HG02678 (cell line): ENCODE results near the gene OBP2A.
"Not testable (repeated sequence)": the region's sequence is repeated elsewhere in the genome, so short reads cannot be mapped to it uniquely, and the experiment has no call there.

Experiments used
- ATAC-seq: cut with Tn5 transposase; IDR thresholded peaks from one replicate; pipeline ENCODE4 v1.9.1; 2021; ENCODE audit warnings: mild to moderate bottlenecking, moderate library complexity; ENCODE audit not compliant: unreplicated experiment

The OBP2A gene, protein sequence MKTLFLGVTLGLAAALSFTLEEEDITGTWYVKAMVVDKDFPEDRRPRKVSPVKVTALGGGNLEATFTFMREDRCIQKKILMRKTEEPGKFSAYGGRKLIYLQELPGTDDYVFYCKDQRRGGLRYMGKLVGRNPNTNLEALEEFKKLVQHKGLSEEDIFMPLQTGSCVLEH

DNA sequence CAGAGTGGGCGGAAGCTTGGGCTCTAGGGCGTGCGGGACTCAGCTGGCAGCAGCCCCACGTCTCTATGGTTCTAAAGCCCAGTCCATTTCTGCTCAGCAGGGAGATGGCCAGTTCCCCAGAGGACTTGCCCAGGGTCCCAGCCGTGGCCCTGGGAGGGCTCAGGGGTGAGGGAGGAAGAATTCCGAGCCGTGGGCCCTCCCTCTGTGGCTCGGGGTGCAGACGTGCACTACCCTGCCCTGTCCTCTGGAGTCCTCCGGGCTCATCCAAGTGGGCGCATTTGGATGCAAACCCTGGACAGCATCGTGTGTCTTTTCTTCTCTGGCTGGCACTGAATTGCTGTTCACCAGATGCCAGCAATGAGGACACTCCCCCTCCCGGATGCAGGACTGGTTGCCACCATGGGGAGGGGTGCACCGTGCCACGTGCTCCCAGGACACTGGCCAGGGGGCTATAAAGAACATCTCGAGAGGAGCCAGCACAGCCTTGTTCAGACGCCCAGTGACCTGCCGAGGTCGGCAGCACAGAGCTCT is at the start of gene OBP2A:
TSS of gene OBP2A (plus strand) at position 481 of the 531 bp plus-strand sequence. CDS start 55 bp downstream, outside the sequence.
- not testable (repeated sequence) for ATAC-seq

DNA sequence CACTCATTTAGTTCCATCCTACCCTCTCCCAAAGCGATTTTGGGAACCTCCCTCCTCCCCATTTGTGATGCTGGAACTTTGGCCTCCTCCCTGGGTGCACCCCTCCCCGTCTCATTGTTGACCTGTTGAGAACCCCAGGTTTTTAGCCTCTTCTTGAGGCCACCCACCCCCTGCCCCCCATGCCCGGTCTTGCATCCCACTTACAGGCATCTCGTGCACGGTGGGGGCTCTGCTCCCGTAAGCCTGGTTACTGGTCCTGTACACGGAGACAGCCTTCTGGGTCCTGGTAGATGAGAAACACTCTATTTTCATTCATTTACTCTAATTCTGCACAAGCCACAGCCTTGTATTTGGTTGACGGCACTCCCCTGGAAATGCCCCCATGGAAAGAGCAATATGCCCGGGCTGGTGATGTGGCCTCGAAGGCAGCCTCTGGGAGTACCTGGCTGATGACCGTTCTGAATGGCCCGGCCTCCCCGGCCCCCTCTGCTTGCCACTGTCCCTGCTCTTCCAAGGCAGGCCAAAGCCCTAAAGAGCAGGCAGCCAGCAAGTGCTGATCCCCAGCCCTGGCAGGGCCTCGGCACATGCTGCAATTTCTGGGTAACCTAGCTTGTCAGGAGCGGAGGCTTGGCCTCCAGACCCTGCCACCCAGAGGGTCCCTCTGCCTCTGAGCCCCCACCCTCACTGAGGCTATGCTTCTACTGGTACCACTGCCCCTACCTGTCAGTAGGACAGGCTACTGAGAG is 47.4 kb upstream of the OBP2A start:
- ATAC-seq: no peak

DNA sequence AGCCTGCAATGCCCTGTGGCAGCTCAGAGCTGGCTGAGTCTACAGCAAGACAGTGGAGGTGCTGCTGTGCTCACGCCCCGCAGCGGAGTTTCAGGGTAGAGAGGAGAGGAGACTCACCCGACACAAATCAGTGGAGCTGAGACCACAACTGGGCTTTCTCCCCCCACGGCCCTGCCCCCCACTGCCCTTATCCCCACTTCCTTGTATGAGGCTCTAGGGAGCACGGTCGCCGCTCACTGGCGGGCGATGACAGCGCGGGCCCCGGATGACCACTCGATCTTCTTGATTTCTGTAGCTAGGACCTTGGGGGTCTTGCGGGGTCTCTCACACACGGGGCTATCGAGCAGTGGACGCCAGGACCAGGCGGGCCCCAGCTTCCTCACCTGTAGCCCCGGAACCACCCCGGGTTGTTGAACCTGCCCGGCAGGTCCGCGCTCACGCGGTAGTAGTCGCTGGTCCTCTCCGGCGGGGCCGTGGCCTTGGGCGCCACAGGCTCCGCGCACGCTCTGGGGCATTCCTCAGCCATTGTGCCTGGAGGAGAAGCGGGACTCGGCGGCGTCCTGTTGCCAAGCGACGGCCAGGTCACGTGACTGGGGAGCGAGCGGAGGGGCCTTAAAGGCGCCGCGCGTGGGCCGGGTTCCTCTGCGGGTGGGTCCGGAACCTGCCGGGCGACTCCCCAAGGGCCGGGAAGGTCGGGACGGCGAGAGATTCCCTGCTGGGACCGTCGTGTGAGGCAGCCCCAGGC is 46.4 kb upstream of the OBP2A start:
- peak; percentile 56 for ATAC-seq

DNA sequence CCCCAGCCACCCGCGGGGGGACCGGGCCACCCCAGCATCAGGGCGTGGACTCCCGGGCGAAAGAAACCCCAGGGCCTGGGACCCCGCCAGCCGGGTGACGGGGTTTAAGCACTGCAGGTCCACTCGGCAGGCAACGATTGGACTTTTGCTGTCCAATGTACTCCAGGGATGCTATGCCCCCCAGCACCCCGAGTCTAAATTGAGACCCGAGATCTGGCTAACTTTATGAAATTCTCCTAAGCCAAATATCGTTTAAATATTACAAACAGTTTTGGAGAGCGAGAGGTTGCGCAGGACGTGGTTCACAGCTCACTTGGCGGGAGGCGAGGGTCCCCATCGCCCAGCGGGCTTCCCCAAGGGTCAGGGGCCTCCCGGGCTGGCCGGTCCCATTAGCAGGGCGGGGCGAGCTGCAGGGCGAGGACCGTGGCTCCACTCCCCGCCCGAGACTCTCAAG is 45.8 kb upstream of the OBP2A start:
- peak; percentile 3 for ATAC-seq

DNA sequence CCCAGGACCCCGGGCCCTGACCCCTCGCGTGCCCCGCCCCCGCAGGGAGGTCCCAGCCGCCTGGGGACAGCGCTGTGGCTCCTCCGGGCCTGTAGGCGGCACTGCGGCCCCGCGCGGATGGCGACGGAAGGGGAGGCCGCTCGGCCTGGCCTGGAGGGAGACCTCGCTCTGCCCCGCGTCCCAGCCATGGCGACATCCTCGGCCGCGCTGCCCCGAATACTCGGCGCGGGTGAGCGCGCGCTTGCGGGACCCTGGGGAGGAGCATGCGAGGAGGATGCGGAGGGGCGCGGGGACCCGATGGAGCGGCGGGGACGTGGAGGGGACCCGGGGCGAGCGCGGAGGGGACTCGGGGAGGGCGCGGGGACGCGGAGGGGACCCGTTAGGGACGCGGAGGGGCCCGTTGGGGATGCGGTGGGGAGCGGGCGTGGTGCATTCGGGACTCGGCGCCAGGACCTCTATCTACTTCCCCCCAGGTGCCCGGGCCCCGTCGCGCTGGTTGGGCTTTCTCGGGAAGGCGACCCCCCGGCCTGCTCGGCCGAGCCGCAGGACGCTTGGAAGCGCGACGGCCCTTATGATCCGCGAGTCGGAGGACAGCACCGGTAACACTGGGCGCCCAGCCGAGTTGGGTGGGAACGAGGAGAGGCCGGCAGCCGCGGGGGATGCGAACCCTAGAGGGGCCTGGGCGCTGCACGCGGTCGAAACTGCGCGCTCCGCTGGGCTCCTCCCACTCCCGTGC is 45.2 kb upstream of the OBP2A start, which contains the start of gene MRPS2:
TSS of gene MRPS2 (plus strand) at position 158 of the 736 bp plus-strand sequence. CDS start at position 187, 29 bp downstream.
- ATAC-seq: peak; percentile 87

DNA sequence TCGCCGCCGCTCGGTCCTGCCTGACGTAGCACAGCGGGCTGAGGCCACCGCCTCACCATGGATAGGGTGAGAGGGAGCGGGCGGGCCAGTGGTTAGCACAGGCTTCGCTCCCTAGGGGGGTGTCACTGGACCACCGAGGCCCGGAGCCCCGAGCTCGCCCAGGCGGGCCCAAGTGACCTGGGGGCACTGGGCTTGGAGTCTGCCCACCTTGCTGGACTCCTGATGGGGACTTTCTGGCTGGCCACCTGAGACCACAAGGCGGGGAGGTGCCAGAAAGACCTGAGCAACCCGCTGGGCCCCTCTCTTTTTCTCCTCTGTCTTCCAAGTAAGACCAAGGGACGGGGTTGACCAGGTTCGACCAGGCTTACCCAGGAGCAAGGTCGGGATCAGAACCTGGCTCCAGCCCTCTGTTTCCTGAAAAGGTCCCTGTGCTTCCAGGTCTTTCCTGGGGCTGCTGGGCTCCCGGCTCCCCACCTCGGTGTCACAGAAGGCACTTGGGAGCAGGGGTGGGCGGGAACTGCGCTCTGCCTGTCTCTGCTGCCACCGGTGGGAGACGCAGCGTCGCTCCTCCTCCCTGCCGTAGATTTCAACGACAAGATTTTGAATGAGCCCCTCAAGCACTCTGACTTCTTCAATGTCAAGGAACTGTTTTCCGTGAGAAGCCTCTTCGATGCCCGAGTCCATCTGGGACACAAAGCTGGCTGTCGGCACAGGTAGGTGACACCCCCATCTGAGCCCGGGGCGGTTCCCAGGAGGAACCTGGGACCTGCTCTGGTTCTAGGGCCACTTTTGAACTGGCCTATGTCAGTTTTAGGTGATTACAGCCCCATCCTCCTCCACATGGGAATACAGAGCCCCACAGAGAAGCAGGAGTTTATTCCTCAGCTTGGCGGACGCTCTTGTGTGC is 44.4 kb upstream of the OBP2A start:
- no peak for ATAC-seq

DNA sequence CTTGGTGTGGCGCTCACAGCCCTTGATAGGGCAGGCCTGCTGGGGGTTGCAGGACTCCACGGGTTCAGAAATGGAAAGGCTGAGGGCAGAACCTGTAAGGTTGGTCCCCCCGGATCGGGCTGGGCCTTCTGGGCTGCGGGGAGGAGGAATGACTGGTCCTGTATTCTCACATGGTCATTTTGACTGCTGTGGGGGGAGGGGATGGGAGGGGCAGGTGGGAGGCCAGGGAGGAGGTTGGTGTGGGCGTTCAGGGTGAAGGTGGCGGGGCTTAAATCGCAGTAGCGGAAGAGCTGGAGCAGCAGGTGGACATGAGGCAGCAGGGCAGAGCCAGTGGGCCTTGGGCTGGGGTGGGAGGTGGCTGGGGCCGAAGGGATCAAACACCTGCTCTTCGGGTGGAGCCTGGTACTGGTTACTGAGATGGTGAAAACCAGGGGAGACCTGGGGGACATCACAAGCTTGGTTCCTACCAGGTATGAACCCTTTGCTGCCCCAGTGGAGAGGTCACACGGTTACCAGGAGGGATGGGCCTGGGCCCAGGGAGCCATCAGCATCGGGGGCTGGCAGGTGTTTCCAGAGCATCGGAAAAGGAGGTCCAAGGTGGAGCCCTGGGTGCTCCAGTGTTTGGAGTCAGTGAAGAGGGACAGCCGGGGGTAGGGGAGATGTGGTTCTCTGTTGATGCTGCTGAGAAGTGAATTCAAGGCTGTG is 43.6 kb upstream of the OBP2A start:
- no peak for ATAC-seq

DNA sequence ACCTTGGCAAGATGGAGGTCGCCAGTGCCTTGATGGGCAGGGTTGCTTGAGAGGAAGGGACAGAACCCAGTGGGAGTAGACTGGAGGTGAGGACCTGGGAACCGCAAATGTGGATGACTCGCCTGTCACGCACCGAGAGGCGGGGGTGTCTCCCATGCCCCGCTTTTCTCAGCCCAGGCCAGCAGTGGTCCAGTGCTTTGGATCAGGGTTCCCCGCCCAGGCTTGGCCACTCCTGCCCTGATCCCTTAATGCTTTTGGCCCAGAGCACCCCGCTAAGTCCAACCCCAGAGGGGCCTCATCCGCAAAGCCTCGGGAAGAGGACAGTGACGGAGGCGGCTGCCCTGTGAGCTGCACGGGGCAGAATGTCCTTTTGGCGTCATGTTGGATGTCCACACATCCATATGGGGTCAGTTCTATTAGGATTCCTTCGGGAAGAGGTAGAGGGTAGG is 43.0 kb upstream of the OBP2A start:
- no peak for ATAC-seq

DNA sequence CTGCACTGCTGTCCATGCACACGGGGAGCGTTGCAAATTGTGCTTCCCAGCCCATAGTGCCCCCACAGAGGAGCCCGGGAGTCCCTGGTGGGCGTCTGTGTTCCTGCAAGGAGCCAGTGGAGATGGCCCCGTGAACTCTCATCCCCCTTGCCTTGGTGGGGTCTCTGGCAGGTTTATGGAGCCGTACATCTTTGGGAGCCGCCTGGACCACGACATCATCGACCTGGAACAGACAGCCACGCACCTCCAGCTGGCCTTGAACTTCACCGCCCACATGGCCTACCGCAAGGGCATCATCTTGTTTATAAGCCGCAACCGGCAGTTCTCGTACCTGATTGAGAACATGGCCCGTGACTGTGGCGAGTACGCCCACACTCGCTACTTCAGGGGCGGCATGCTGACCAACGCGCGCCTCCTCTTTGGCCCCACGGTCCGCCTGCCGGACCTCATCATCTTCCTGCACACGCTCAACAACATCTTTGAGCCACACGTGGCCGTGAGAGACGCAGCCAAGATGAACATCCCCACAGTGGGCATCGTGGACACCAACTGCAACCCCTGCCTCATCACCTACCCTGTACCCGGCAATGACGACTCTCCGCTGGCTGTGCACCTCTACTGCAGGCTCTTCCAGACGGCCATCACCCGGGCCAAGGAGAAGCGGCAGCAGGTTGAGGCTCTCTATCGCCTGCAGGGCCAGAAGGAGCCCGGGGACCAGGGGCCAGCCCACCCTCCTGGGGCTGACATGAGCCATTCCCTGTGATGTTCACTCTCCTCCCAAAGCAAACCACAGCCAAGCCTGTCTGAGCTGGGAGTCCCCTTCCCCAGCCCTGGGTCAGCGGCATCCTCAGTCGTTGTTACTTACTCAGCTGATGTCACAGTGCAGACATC is 42.3 kb upstream of the OBP2A start:
- no peak for ATAC-seq

DNA sequence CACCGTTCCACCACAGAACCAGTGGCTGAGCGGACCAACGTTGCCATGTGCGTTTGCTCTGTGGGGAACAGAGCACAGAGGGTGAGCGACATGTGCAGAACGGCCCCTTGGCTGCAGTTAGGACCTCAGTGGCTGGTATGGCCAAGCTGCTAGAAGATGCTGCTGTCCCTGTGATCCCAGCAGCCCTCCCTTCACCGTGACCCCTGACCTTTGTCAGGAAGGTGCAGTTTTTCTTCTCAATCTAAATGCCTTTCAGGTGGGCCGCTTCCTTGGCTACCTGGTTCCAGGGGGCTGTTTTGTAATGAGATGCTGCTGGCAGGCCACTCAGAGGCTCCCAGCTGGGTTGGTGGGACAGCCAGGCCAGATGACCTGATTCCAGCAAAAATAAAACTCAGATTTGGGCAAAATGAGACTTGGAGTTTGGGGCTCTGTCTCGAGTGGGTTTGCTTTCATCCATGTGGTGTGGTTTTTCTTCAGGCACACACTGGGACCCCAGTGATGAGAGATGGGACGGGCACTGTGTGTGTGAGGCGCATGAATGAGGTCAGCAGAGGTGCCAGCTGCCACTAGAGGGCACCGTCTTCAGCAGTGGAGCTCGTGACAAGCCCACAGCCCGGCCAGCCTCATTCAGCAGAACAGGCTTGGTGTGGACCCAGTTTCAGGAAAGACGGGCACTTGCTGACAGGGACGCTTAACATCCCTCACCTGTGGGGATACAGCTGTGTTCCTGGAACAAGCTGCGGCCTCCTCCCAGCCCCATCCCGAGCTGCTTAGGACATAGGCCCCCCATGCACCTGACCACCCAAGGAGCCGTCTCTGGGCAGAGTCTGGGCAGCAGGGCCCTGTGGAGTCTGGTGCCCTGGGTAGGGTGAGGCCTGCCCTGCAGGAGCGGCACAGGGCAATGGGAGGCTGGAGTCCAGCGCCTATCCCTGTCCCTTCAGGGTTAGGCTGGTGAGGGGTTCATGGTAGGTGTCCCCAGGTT is 41.4 kb upstream of the OBP2A start:
- no peak for ATAC-seq

DNA sequence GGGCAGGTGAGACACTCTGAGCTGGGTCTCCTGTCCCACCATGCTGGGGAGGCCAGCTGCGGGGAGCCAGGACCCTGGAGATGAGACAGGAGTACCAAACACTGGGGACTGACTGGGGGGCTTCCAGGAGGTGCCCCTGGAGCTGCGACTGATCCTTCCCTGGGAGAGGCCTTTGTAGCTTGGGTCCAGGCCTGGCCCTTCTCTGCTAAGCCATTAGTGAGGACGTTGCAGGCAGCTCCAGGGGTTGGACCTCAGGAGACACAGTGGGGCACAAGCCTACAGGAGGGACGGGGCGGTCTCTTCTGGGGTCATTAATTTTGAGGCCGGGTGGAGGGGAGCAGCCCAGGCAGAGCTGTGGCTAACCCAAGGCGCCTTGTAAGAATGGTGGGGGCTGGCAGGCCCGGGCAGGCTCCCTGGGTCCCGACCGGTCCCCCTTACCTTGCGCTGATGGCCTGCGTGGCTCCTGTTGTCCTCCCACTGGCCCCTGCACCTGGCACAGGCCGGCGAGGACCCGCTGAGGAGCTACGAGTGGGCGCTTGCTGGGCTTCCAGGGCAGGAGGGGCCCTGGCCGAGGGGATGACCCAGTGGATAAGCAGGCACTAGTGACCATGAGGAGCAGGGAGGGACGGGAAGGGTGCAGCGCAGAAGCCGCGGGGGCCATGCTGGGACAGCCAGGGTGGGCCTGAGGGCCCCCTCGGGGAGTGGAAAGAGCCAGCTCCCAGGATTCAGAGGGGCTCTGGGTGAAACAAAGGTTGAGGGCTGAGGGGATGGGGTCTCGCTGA is 40.3 kb upstream of the OBP2A start:
- no peak for ATAC-seq

DNA sequence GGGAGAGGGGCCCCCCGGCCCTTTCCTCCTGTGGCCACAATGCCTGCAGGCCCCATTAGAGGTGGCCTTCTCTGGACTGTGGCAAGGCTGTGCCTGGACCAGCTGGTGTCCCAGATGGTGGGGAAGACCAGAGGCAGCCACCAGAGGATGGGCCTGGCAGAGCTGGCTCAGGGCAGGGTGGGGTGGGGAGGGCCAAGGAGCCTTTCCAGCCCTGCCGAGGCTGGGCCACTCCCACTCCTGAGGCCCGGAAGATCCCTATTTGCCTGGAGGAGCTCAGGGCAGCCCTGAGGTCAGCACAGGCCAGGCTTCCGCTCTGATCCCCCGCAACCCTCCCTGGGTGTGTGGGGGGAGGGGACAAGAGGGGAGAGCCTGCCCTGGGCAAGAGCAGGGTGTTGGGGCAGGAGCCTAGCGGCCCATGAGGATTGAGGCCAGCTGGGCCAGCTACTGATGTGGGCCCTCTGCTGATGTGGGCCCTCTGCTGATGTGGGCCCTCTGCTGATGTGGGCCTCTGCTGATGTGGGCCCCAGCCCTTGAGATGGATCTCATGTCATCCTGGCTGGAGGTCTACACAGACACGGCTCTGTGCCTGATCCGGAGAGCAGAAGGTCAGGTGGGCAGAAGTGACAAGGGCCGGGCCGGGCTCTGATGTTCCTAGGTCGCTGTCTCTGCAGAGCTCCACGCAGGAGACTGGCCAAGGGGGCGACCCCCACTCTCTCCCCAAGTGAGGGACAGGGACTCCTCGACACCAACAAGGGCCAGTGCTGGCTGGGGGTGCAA is 39.4 kb upstream of the OBP2A start:
- no peak for ATAC-seq

DNA sequence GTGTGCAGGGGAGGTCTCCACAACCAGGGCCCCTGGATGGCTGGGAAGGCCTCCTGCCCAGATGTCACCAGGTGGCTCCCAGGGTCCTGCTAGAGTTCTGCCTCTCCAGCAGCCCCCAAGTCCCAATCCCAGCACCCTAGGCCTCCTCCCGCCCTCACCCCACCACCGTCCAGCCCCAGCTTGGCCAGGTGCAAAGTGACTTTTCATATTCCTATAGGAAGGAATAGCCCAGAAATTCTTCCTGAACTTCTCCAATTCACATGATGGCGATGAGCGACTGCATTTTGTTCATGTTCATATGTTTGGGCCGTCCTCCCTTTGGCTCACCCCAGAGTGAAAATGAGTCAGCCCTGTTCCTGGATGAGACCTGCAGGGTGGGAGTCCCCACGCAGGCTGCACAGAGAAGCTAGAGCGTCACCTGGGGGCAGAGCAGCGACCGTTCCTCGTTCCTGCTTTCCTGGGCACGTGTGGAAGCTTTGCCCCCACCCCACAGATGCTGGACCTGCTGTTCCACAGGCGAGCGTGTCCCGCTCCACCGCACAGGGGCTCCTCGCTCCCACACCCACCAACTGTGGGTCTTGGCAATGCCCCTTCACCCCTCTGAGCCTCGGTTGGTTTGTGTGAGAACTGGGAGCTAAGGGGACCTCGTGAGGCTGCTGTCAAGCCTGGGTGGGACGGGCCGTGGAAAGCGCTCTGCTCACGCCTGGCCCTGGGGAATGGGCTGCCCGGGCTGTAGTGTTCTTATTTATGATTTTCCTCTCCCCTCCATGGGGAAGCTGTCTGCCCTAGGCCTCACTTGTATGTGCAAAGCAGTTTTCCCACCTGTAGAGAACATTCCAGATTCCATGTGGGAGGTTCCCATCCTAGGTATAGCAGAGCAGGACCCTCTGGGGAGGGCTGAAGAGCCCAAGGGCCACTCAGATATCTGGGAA is 38.6 kb upstream of the OBP2A start:
- ATAC-seq: no peak

DNA sequence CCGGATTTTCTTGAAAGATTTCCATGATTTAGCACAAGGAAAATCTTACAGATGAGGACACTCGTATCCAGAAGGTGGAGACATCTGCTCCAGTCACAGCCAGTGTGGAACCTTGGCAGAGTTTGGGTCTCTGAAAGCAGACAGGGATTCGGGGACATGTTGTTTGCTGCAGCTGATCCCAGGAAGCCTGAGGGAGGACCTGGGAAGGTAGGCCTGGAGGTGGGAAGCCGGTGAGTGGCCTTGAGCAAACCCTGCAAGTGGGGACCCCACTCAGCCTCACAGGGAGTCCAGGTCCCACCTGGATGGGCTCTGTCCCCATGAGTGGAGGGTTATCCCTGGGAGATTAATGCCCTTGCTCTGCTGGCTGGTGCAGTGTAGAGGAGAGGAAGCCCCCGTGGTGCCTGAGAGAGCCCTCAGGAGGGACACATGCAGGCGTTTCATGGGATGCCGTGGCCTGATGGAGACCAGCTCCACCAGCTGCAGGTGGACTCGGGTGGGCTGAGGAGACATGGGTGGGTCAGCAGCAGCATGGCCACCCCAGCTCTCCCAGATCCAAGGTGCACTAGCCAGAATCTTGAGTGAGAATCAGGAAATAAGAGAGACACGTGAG is 37.6 kb upstream of the OBP2A start:
- ATAC-seq: no peak
